NCI-H2107 treated with DMSO at 0.1 percent for 48 hours (cell line): Measurements from ENCODE around the gene GTF3C5.
A peak's percentile ranks its signal among the peaks of the same experiment; 100 is the strongest.
"Not testable (repeated sequence)": the region's sequence is repeated elsewhere in the genome, so short reads cannot be mapped to it uniquely, and the experiment has no call there.

Experiments used
- DNase-seq: peaks from one replicate; lab custom pipeline; 2025; ENCODE audit not compliant: unreplicated experiment; lab: John Stamatoyannopoulos, UW

GTF3C5 gene

GRCh38 chr9:133088146-133088750, 57.5 kb downstream of the GTF3C5 start:
- DNase-seq = no peak

- DNase-seq = no peak
Observed at GRCh38 chr9:133088756-133089155, 58.0 kb downstream of the GTF3C5 start.

GRCh38 chr9:133089271-133089671, 58.5 kb downstream of the GTF3C5 start:
- peak; percentile 90 for DNase-seq

GRCh38 chr9:133090187-133090586, 59.4 kb downstream of the GTF3C5 start:
- no peak for DNase-seq

- no peak for DNase-seq
Observed at GRCh38 chr9:133090752-133091385, 60.1 kb downstream of the GTF3C5 start.

GRCh38 chr9:133094351-133094750, 63.6 kb downstream of the GTF3C5 start:
- DNase-seq = not testable (repeated sequence)

- no peak for DNase-seq
Observed at GRCh38 chr9:133094842-133095393, 64.1 kb downstream of the GTF3C5 start.

GRCh38 chr9:133098104-133098754, 67.4 kb downstream of the GTF3C5 start:
- DNase-seq = no peak

- DNase-seq = no peak
Observed at GRCh38 chr9:133098871-133099270, 68.1 kb downstream of the GTF3C5 start.

GRCh38 chr9:133099726-133100505, 69.1 kb downstream of the GTF3C5 start:
- no peak for DNase-seq

- no peak for DNase-seq
Observed at GRCh38 chr9:133100506-133101355, 69.9 kb downstream of the GTF3C5 start.

- no peak for DNase-seq
Observed at GRCh38 chr9:133101356-133102189, 70.8 kb downstream of the GTF3C5 start.

- DNase-seq = no peak
Observed at GRCh38 chr9:133102190-133103021, 71.6 kb downstream of the GTF3C5 start.

- no peak for DNase-seq
Observed at GRCh38 chr9:133103183-133103986, 72.6 kb downstream of the GTF3C5 start.

- DNase-seq = no peak
Observed at GRCh38 chr9:133103987-133104505, 73.2 kb downstream of the GTF3C5 start.

- DNase-seq = no peak
Observed at GRCh38 chr9:133104718-133105460, 74.1 kb downstream of the GTF3C5 start.

- no peak for DNase-seq
Observed at GRCh38 chr9:133105461-133105770, 74.6 kb downstream of the GTF3C5 start.
